ENCODE results near the gene CAPZB. TPM values are rescaled to one million over a fixed set of nuclear protein-coding genes. Genes with fewer than 3 reads are reported as not detected.
A peak's percentile ranks its signal among the peaks of the same experiment; 100 is the strongest.

Gene CAPZB
- total and polyA plus RNA-seq, 2 donors (not counting 3 experiments of a cell fraction or from before 2014, with no cell fraction given), result 196 to 347 TPM

DNA sequence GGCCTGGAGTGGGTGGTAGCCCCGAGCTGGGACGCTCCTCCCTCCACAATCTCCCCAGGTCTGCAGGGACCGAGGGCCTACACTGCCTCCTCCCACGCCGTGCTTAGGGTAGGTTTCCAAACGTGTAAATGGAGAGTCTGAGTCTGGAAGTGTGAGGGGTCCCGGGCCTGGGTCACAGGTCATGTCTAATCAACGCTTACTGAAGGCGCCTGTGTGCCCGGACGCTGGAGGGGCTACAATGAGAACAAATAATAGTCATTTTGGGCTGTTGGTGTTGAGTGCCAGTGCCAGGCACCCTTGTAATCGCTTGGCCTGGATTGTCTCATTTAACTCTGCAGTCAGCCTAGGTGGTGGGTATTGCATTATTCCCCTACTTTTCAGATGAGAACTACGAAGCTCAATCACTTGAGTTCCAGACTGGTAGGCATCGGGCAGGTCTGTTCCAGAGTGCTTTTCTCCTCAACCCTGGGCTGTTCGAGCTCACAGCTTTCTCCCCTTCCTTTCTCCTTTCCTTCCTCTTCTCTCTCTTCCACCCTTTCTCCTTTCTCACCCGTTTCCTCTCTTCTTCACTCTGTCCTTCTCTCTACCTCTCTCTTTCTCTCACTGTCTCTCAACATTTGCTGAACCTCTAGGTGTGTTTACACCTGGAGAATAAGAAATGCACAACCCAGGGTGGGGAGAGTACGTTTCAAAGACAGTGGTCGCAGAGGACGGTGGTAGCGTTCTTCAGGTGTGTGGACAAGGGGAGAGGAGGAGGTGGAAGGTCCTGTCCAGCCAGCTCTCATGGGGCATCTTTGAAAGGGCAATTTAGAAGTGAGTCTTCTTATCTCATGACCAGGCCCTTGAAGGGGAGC lies 172.3 kb downstream of the CAPZB start:
- peak overlapping the region; percentile 95 for H3K9ac ChIP-seq (replicated peaks; ENCODE audit: extremely low read depth, insufficient read depth, low read length)
- H3K27ac ChIP-seq (ENCODE audit: insufficient read depth, low read depth, low read length), result peak overlapping the region; percentile 84
- H3K4me3 ChIP-seq (replicated peaks in 1 of 3; ENCODE audit: insufficient read depth in 1 of 3, low read depth in 1 of 3, low read length in 3 of 3), result peak overlapping the region in 2 of 3 experiments; percentile 57 to 87
- dilution Hi-C loops (cut with MboI; ENCODE audit: extremely low pct_ligation_motif_present, low sequenced_read_pairs), result no loop called here
- intact Hi-C loops (cut with micrococcal nuclease), result loop anchor here (1.0 to 5.0 kb wide), 4 partner anchors 28 to 1174 kb away; partner anchors contain the start of genes CAMK2N1, EMC1, MRTO4 and UBR4
- no peak for TF ChIP-seq CTCF (IDR thresholded peaks at IDR 0.05; ENCODE audit: extremely low read depth in 1 of 2, insufficient read depth in 1 of 2, low read depth in 1 of 2, low read length in 2 of 2)
- TF ChIP-seq FOS (IDR thresholded peaks at IDR 0.05; ENCODE audit: borderline replicate concordance, insufficient read depth, low read length), result no peak
- peaks cover 21% of the 10 kb centered on the region for H3K4me1 ChIP-seq (ENCODE audit: control insufficient read depth, extremely low read depth, insufficient read depth, low read length)
- CTCF ChIA-PET, result interaction anchor here (0.6 to 1.9 kb wide), 5 partner anchors 36 to 347 kb away, joined by 3 to 7 read pairs (median 3); partner anchors contain the start of genes EMC1 and MRTO4
- peaks cover 0 to 4% of the 10 kb centered on the region in 2 experiments for H3K36me3 ChIP-seq (ENCODE audit: control insufficient read depth in 2 of 2, extremely low read depth in 1 of 2, insufficient read depth in 2 of 2, low read length in 2 of 2)
- BruUV-seq (replicated peaks), result no TSS peak
- H2AFZ ChIP-seq (ENCODE audit: low read depth, low read length), result peak overlapping the region; percentile 88
- POLR2A ChIA-PET, result no interaction called here
- FAIRE-seq (peak; percentile 35), DNase-seq (ENCODE audit: low read depth, low spot score) (no peak)
- H3K27me3 ChIP-seq (ENCODE audit: control insufficient read depth in 2 of 2, insufficient read depth in 2 of 2, low read length in 2 of 2), result no peaks in the 10 kb centered on the region
- peaks cover 12% of the 10 kb centered on the region for H3K79me2 ChIP-seq (ENCODE audit: control insufficient read depth, insufficient read depth, low read length)
- H3K4me2 ChIP-seq (ENCODE audit: insufficient read depth, low read length), result peak overlapping the region; percentile 92
- no peaks in the 10 kb centered on the region for H3K9me1 ChIP-seq (replicated peaks; ENCODE audit: control insufficient read depth, extremely low read depth, insufficient read depth, low read length)
- H4K20me1 ChIP-seq (replicated peaks; ENCODE audit: control insufficient read depth, extremely low read depth, insufficient read depth, low read length), result no peaks in the 10 kb centered on the region
- no peaks in the 10 kb centered on the region for H3K9me3 ChIP-seq (replicated peaks; ENCODE audit: control insufficient read depth, insufficient read depth, low read length)
